ENCODE results near the gene KCTD11. TPM values are rescaled to one million over a fixed set of nuclear protein-coding genes. Genes with fewer than 3 reads are reported as not detected.
"Not testable (repeated sequence)": the region's sequence is repeated elsewhere in the genome, so short reads cannot be mapped to it uniquely, and the experiment has no call there.

Gene KCTD11
- total and polyA plus RNA-seq, 10 donors, result 5.4 to 12.0 (median 8.9) TPM

GRCh38 chr17:7336240-7337175, 15.5 kb upstream of the KCTD11 start, which contains the start of gene ACAP1:
ACAP1 (plus strand) TSS chr17:7336529; CDS start chr17:7336735, 206 bp downstream.
- H3K27ac ChIP-seq, result peak within 1 kb of the TSS; percentile 68 to 95 (median 90)
- peak; percentile 97 for DNase-seq
- H3K9me3 ChIP-seq, result no peaks in the 10 kb centered on the region
- H3K36me3 ChIP-seq, result peaks cover 0 to 38% (median 20%) of the 10 kb centered on the region in 6 donors
- intact Hi-C loops (cut with DNase I; ENCODE audit: low total_unique reads), result no loop called here
- peaks cover 11 to 97% (median 48%) of the 10 kb centered on the region in 6 donors for H3K4me1 ChIP-seq
- TF ChIP-seq POLR2AphosphoS5 (IDR thresholded peaks at IDR 0.05) (peak; percentile 75 to 85 (median 77)), POLR2A (IDR thresholded peaks at IDR 0.05) (no peak)
- TF ChIP-seq, protein P1, sequence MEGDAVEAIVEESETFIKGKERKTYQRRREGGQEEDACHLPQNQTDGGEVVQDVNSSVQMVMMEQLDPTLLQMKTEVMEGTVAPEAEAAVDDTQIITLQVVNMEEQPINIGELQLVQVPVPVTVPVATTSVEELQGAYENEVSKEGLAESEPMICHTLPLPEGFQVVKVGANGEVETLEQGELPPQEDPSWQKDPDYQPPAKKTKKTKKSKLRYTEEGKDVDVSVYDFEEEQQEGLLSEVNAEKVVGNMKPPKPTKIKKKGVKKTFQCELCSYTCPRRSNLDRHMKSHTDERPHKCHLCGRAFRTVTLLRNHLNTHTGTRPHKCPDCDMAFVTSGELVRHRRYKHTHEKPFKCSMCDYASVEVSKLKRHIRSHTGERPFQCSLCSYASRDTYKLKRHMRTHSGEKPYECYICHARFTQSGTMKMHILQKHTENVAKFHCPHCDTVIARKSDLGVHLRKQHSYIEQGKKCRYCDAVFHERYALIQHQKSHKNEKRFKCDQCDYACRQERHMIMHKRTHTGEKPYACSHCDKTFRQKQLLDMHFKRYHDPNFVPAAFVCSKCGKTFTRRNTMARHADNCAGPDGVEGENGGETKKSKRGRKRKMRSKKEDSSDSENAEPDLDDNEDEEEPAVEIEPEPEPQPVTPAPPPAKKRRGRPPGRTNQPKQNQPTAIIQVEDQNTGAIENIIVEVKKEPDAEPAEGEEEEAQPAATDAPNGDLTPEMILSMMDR (IDR thresholded peaks at IDR 0.05 in 8 of 11, conservative IDR thresholded peaks at IDR 0.05 in 3 of 11), result peak in 1 of 11 experiments; percentile 18
- 12 to 28% (median 21%) methylated on average over 12 to 17 of the region's 17 CpGs for WGBS, 5 donors
- H3K27me3 ChIP-seq (replicated peaks in 1 of 7), result peaks cover 0 to 8% (median 0%) of the 10 kb centered on the region in 7 donors
- H3K4me3 ChIP-seq, result peak within 1 kb of the TSS; percentile 49 to 77 (median 63)

DNA sequence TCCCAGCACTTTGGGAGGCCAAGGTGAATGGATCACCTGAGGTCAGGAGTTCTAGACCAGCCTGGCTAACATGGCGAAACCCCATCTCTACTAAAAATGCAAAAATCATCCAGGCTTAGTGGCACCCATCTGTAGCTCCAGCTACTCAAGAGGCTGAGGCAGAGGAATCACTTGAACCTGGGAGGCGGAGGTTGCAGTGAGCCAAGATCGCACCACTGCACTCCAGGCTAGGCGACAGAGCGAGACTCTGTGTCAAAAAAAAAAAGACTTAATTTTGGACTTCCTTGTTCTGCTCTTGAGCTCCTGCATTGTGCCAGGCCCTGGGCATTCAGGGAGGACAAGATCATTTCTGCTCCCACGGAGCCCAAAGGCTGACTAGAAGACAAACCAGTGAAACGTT, 14.4 kb upstream of the KCTD11 start:
- 33 to 49% (median 39%) methylated on average over 7 of the region's 7 CpGs for WGBS, 5 donors
- intact Hi-C loops (cut with DNase I; ENCODE audit: low total_unique reads); H3K9me3 ChIP-seq; DNase-seq: not testable (repeated sequence)
- peak overlapping the region; percentile 68 to 95 (median 90) for H3K27ac ChIP-seq
- peak overlapping the region; percentile 49 to 77 (median 63) for H3K4me3 ChIP-seq
- peaks cover 0 to 49% (median 30%) of the 10 kb centered on the region in 6 donors for H3K36me3 ChIP-seq
- peaks cover 11 to 87% (median 41%) of the 10 kb centered on the region in 6 donors for H3K4me1 ChIP-seq
- peaks cover 0 to 14% (median 0%) of the 10 kb centered on the region in 7 donors for H3K27me3 ChIP-seq (replicated peaks in 1 of 7)

GRCh38 chr17:7340179-7340578, 11.8 kb upstream of the KCTD11 start:
- no peak overlapping the region for H3K4me3 ChIP-seq
- H3K4me1 ChIP-seq, result peaks cover 11 to 65% (median 38%) of the 10 kb centered on the region in 6 donors
- H3K9me3 ChIP-seq, result no peaks in the 10 kb centered on the region
- no peak for DNase-seq
- peaks cover 0 to 20% (median 0%) of the 10 kb centered on the region in 7 donors for H3K27me3 ChIP-seq (replicated peaks in 1 of 7)
- H3K36me3 ChIP-seq, result peaks cover 0 to 74% (median 47%) of the 10 kb centered on the region in 6 donors
- no peak overlapping the region for H3K27ac ChIP-seq
- no peak for TF ChIP-seq POLR2A (IDR thresholded peaks at IDR 0.05)
- no peak for TF ChIP-seq POLR2AphosphoS5 (IDR thresholded peaks at IDR 0.05)
- TF ChIP-seq, protein P1 (IDR thresholded peaks at IDR 0.05 in 8 of 11, conservative IDR thresholded peaks at IDR 0.05 in 3 of 11), result no peak
- WGBS, 5 donors, result 78 to 87% (median 84%) methylated on average over 2 of the region's 2 CpGs
- intact Hi-C loops (cut with DNase I; ENCODE audit: low total_unique reads), result loop anchor here (10.0 kb wide), 2 partner anchors 45 to 235 kb away; partner anchors contain the start of genes CD68 and YBX2

DNA sequence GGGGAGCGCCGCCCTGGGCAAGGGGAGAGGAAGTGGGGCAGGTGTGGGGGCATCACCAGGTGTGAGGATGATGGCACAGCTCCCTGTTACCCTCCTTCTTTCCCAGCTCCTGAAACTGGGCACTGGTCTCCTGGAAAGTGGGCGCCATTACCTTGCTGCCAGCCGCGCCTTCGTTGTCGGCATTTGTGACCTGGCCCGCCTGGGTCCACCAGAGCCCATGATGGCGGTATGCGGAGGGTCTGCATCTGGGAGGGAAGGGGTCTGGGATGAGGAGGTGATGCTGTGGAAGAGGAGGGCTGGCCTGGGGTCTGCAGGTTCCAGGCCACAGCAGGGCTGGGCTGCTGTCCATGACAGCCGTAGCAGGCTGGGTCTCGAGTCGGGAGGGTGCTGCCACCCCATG, 10.1 kb upstream of the KCTD11 start:
- Histone ChIP-seq H3K4me3 (no peak overlapping the region), H3K27ac (no peak overlapping the region), H3K4me1 (peaks cover 11 to 51% (median 27%) of the 10 kb centered on the region in 6 donors), H3K36me3 (peaks cover 0 to 91% (median 60%) of the 10 kb centered on the region in 6 donors), H3K9me3 (no peaks in the 10 kb centered on the region), H3K27me3 (replicated peaks in 1 of 7) (peaks cover 0 to 20% (median 0%) of the 10 kb centered on the region in 7 donors)
- WGBS, 5 donors, result 91 to 100% (median 95%) methylated on average over 10 to 13 of the region's 13 CpGs
- DNase-seq, result no peak
- TF ChIP-seq POLR2A (IDR thresholded peaks at IDR 0.05), result no peak
- peak in 2 of 3 donors; percentile 33 to 53 for TF ChIP-seq POLR2AphosphoS5 (IDR thresholded peaks at IDR 0.05)
- intact Hi-C loops (cut with DNase I; ENCODE audit: low total_unique reads), result loop anchor here (10.0 kb wide), 2 partner anchors 47 to 233 kb away; partner anchors contain the start of genes CD68 and YBX2
